ENCODE measurements around the gene COL23A1. TPM values are rescaled to one million over a fixed set of nuclear protein-coding genes. Genes with fewer than 3 reads are reported as not detected.

COL23A1 gene
- total and polyA plus RNA-seq, 2 of the 13 experiments (the other 11 are each of a cell fraction or from before 2014, with no cell fraction given) = not detected

DNA sequence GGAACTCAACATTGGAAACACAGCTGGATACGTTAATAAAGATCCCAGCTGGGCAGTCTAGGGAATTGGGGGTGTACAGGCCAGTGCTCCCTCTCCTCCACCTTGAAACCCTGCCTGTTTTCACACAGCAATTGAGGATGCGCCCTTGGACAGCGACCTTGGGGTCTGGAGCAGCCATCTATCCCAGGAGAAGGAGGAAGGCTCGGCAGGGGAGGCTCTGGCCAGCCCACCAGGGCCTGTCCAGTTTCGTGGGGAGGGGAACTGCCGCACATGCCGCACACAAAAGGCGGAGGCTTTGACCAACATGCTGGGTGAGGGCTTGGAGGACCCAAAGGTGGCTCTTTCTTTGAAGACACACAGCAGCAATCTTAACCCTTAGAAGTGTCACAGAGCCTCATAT lies 1.4 kb downstream of the COL23A1 start:
- TF ChIP-seq MAFF (IDR thresholded peaks at IDR 0.05; ENCODE audit: low read depth, low read length) (no peak), ZNF720 (CRISPR knock-in tag; IDR thresholded peaks at IDR 0.05) (no peak), CHD2 (IDR thresholded peaks at IDR 0.05; ENCODE audit: low read depth, low read length) (no peak), NR2C2 (CRISPR knock-in tag; IDR thresholded peaks at IDR 0.05; ENCODE audit: borderline replicate concordance) (no peak)
- TF ChIP-seq, protein P1, sequence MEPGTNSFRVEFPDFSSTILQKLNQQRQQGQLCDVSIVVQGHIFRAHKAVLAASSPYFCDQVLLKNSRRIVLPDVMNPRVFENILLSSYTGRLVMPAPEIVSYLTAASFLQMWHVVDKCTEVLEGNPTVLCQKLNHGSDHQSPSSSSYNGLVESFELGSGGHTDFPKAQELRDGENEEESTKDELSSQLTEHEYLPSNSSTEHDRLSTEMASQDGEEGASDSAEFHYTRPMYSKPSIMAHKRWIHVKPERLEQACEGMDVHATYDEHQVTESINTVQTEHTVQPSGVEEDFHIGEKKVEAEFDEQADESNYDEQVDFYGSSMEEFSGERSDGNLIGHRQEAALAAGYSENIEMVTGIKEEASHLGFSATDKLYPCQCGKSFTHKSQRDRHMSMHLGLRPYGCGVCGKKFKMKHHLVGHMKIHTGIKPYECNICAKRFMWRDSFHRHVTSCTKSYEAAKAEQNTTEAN (CRISPR knock-in tag; conservative IDR thresholded peaks at IDR 0.05) = no peak
- TF ChIP-seq, protein P2, sequence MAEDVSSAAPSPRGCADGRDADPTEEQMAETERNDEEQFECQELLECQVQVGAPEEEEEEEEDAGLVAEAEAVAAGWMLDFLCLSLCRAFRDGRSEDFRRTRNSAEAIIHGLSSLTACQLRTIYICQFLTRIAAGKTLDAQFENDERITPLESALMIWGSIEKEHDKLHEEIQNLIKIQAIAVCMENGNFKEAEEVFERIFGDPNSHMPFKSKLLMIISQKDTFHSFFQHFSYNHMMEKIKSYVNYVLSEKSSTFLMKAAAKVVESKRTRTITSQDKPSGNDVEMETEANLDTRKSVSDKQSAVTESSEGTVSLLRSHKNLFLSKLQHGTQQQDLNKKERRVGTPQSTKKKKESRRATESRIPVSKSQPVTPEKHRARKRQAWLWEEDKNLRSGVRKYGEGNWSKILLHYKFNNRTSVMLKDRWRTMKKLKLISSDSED (CRISPR knock-in tag; IDR thresholded peaks at IDR 0.05) = no peak
- ChIA-PET CTCF (ENCODE audit: low intra/inter-chr PET ratio, low total read pairs) (no interaction called here), POLR2A (no interaction called here)
- Histone ChIP-seq H3K79me2 (ENCODE audit: insufficient read depth, low read length) (no peaks in the 10 kb centered on the region), H3K4me1 (ENCODE audit: insufficient read depth, low read length) (no peaks in the 10 kb centered on the region), H3K9ac (ENCODE audit: insufficient read depth, low read depth, low read length) (no peak overlapping the region), H3K36me3 (replicated peaks in 1 of 2; ENCODE audit: control insufficient read depth in 1 of 2, insufficient read depth in 2 of 2, low read length in 2 of 2) (no peaks in the 10 kb centered on the region), H3K9me3 (ENCODE audit: low read length) (no peaks in the 10 kb centered on the region), H3K4me2 (ENCODE audit: low read depth, low read length) (no peak overlapping the region), H2AFZ (ENCODE audit: low read length) (no peak overlapping the region), H3K27me3 (ENCODE audit: control insufficient read depth in 1 of 2, insufficient read depth in 2 of 2, low read length in 2 of 2) (peaks cover 0 to 24% of the 10 kb centered on the region in 2 experiments; a peak in 1 of 5 replicates), H3K27ac (ENCODE audit: extremely low read length, insufficient read depth, low read length) (no peak overlapping the region), H4K20me1 (ENCODE audit: insufficient read depth, low read length) (no peaks in the 10 kb centered on the region), H3K4me3 (replicated peaks in 1 of 3; ENCODE audit: insufficient read depth in 1 of 3, low read depth in 2 of 3, low read length in 3 of 3) (no peak overlapping the region)
- intact Hi-C loops (cut with micrococcal nuclease; ENCODE audit: unreplicated experiment) = no loop called here
- ATAC-seq (no peak), DNase-seq (ENCODE audit: low spot score) (no peak), FAIRE-seq (no peak)
- no TSS peak for BruUV-seq (replicated peaks)
- in situ Hi-C loops (cut with HindIII; ENCODE audit: extremely low pct_ligation_motif_present, low pct_unique_long_range_greater_than_20kb) = no loop called here
- 47% methylated on average over 6 of the region's 8 CpGs for WGBS (ENCODE audit: low lambda C conversion rate)
